ENCODE measurements around the gene PCDH9.

Gene PCDH9

GRCh38 chr13:66546534-66547379, 683.4 kb downstream of the PCDH9 start:
- DNase-seq = no peak

- no peak for DNase-seq
Observed at GRCh38 chr13:66543780-66544179, 686.4 kb downstream of the PCDH9 start.

GRCh38 chr13:66537417-66537816, 692.7 kb downstream of the PCDH9 start:
- no peak for DNase-seq

- DNase-seq = no peak
Observed at GRCh38 chr13:66536746-66537145, 693.4 kb downstream of the PCDH9 start.

- no peak for DNase-seq
Observed at GRCh38 chr13:66534561-66534960, 695.6 kb downstream of the PCDH9 start.

- no peak for DNase-seq
Observed at GRCh38 chr13:66532845-66533244, 697.3 kb downstream of the PCDH9 start.

- no peak for DNase-seq
Observed at GRCh38 chr13:66532146-66532545, 698.0 kb downstream of the PCDH9 start.

GRCh38 chr13:66530686-66531085, 699.5 kb downstream of the PCDH9 start:
- DNase-seq = no peak

- no peak for DNase-seq
Observed at GRCh38 chr13:66530158-66530557, 700.0 kb downstream of the PCDH9 start.

- no peak for DNase-seq
Observed at GRCh38 chr13:66528944-66529576, 701.1 kb downstream of the PCDH9 start.

GRCh38 chr13:66528180-66528579, 702.0 kb downstream of the PCDH9 start:
- no peak for DNase-seq

- DNase-seq = no peak
Observed at GRCh38 chr13:66520511-66521355, 709.4 kb downstream of the PCDH9 start.

- no peak for DNase-seq
Observed at GRCh38 chr13:66519259-66519658, 710.9 kb downstream of the PCDH9 start.

- DNase-seq = no peak
Observed at GRCh38 chr13:66518068-66518467, 712.1 kb downstream of the PCDH9 start.

GRCh38 chr13:66513728-66514127, 716.4 kb downstream of the PCDH9 start:
- DNase-seq = no peak

GRCh38 chr13:66509175-66509574, 721.0 kb downstream of the PCDH9 start:
- DNase-seq = no peak

- DNase-seq = no peak
Observed at GRCh38 chr13:66508153-66508909, 721.8 kb downstream of the PCDH9 start.

- DNase-seq = no peak
Observed at GRCh38 chr13:66506979-66507378, 723.2 kb downstream of the PCDH9 start.

GRCh38 chr13:66506051-66506777, 723.9 kb downstream of the PCDH9 start:
- DNase-seq = no peak

- DNase-seq = no peak
Observed at GRCh38 chr13:66503890-66504289, 726.2 kb downstream of the PCDH9 start.

- no peak for DNase-seq
Observed at GRCh38 chr13:66501181-66501580, 729.0 kb downstream of the PCDH9 start.

GRCh38 chr13:66492479-66492878, 737.7 kb downstream of the PCDH9 start:
- DNase-seq = no peak
